T-helper 9 cell (primary cell): ENCODE measurements around the gene DPM3.
"Not testable (repeated sequence)": the region's sequence is repeated elsewhere in the genome, so short reads cannot be mapped to it uniquely, and the experiment has no call there.

Experiments used
- DNase-seq: peaks from one replicate; pipeline ENCODE4 v3.0.0-alpha.2; 2020

The DPM3 gene

GRCh38 chr1:155155996-155156643, 15.8 kb upstream of the DPM3 start:
- not testable (repeated sequence) for DNase-seq

GRCh38 chr1:155145491-155145890, 5.2 kb upstream of the DPM3 start:
- DNase-seq: no peak

- no peak for DNase-seq
Observed at GRCh38 chr1:155141749-155142148, 1.4 kb upstream of the DPM3 start.

GRCh38 chr1:155140630-155140953, 261 bp upstream of the DPM3 start:
- no peak for DNase-seq

GRCh38 chr1:155137154-155137949, 3.0 kb downstream of the DPM3 start:
- no peak for DNase-seq

- DNase-seq: no peak
Observed at GRCh38 chr1:155136748-155137147, 3.6 kb downstream of the DPM3 start.

GRCh38 chr1:155135415-155136028, 4.8 kb downstream of the DPM3 start, which contains the start of gene SLC50A1:
Gene SLC50A1 (plus strand): TSS chr1:155135852. CDS start chr1:155135912, 60 bp downstream.
- peak; percentile 90 for DNase-seq

- DNase-seq: peak; percentile 23
Observed at GRCh38 chr1:155134880-155135414, 5.4 kb downstream of the DPM3 start.

- no peak for DNase-seq
Observed at GRCh38 chr1:155134322-155134721, 6.0 kb downstream of the DPM3 start.

- no peak for DNase-seq
Observed at GRCh38 chr1:155133799-155134281, 6.5 kb downstream of the DPM3 start.

- DNase-seq: no peak
Observed at GRCh38 chr1:155131856-155132255, 8.5 kb downstream of the DPM3 start.

GRCh38 chr1:155131285-155131684, 9.0 kb downstream of the DPM3 start:
- no peak for DNase-seq

- DNase-seq: no peak
Observed at GRCh38 chr1:155130272-155131006, 9.9 kb downstream of the DPM3 start.

- DNase-seq: no peak
Observed at GRCh38 chr1:155128755-155129473, 11.4 kb downstream of the DPM3 start.

GRCh38 chr1:155127967-155128754, 12.2 kb downstream of the DPM3 start:
- no peak for DNase-seq

- DNase-seq: peak; percentile 34
Observed at GRCh38 chr1:155127105-155127966, 13.0 kb downstream of the DPM3 start, which contains the start of gene EFNA1. Gene EFNA1 (plus strand): TSS chr1:155127876. CDS start chr1:155127978, 102 bp downstream.

- peak; percentile 11 for DNase-seq
Observed at GRCh38 chr1:155126556-155127104, 13.7 kb downstream of the DPM3 start.

GRCh38 chr1:155125946-155126555, 14.3 kb downstream of the DPM3 start:
- no peak for DNase-seq

- DNase-seq: no peak
Observed at GRCh38 chr1:155125511-155125945, 14.8 kb downstream of the DPM3 start.
